Prostate gland (tissue), 2 donors: ENCODE measurements around the gene C1orf53.

Experiments used
- POLR2A ChIP-seq: fragments of 450-650 bp; IDR thresholded peaks from one replicate; pipeline ENCODE4 v1.6.1; 2016; ENCODE audit warnings: antibody characterized with exemption, mild to moderate bottlenecking
- POLR2AphosphoS5 ChIP-seq: sonication (generic); formaldehyde crosslinking; IDR thresholded peaks from one replicate; pipeline ENCODE4 v1.6.1; 2017; ENCODE audit warnings: antibody characterized with exemption
- TF ChIP-seq, protein P1 (sequence below), 4 experiments: fragments of 200-600 bp in 2 of 4; fragments of 450-650 bp in 2 of 4; sonication (generic) in 2 of 4; IDR thresholded peaks; 1 replicate in 3 of 4; 2 replicates in 1 of 4; pipeline ENCODE4 v1.5.1; 2016 to 2019; ENCODE audit warnings: antibody characterized with exemption in 4 of 4, mild to moderate bottlenecking in 2 of 4, moderate library complexity in 2 of 4

DNA sequence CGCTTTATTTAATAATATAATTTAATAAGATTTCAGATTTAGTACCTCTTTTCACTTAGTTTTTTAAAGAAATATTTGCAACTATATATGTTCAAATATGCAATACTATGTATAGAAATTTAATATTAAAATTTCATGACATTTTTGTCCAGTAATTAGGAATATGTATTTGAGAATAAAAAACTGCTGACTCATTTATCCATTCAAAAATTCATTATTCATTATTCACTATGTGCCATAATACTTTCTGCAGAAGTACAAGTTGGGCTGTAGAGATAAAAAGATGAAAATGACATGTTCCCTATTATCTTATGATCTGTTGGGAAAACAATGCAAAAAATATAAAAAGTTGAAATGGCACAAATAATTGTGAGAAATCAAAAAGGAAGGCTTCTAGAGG is 3.4 kb upstream of the C1orf53 start:
- TF ChIP-seq, protein P1, sequence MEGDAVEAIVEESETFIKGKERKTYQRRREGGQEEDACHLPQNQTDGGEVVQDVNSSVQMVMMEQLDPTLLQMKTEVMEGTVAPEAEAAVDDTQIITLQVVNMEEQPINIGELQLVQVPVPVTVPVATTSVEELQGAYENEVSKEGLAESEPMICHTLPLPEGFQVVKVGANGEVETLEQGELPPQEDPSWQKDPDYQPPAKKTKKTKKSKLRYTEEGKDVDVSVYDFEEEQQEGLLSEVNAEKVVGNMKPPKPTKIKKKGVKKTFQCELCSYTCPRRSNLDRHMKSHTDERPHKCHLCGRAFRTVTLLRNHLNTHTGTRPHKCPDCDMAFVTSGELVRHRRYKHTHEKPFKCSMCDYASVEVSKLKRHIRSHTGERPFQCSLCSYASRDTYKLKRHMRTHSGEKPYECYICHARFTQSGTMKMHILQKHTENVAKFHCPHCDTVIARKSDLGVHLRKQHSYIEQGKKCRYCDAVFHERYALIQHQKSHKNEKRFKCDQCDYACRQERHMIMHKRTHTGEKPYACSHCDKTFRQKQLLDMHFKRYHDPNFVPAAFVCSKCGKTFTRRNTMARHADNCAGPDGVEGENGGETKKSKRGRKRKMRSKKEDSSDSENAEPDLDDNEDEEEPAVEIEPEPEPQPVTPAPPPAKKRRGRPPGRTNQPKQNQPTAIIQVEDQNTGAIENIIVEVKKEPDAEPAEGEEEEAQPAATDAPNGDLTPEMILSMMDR (IDR thresholded peaks at IDR 0.05), result no peak
- no peak for TF ChIP-seq POLR2A
- TF ChIP-seq POLR2AphosphoS5, result no peak
